Heart left ventricle (tissue), 16 donors: ENCODE results near the gene ASPDH. TPM values are rescaled to one million over a fixed set of nuclear protein-coding genes. Genes with fewer than 3 reads are reported as not detected.
A peak's percentile ranks its signal among the peaks of the same experiment; 100 is the strongest.

Experiments
- ATAC-seq, 4 donors: fragments of 200-7000 bp; cut with Tn5 transposase; one replicate each; pipeline ENCODE4 v1.9.1; 2020 to 2022; ENCODE audit warnings: moderate library complexity in 4 of 4, mild to moderate bottlenecking in 3 of 4, moderate number of reproducible peaks in 1 of 4
- DNase-seq, 5 donors: peaks; one replicate each; pipeline ENCODE4 v3.0.0-alpha.2; 2020
- H3K27ac ChIP-seq, 12 donors: fragments of 200-600 bp; sonication (generic) in 4 of 12; one replicate each; pipeline versions ENCODE4 v1.5.0 to v1.8.0; 2016 to 2022; ENCODE audit warnings: mild to moderate bottlenecking in 2 of 12
- H3K27me3 ChIP-seq, 9 donors: fragments of 200-600 bp; sonication (generic) in 2 of 9; one replicate each; pipeline versions ENCODE4 v1.5.1 to v1.8.0; 2016 to 2022; ENCODE audit warnings: mild to moderate bottlenecking in 3 of 9
- H3K36me3 ChIP-seq, 9 donors: fragments of 200-600 bp; sonication (generic) in 2 of 9; one replicate each; pipeline versions ENCODE4 v1.5.0 to v1.8.0; 2018 to 2022; ENCODE audit warnings: mild to moderate bottlenecking in 2 of 9
- H3K4me1 ChIP-seq, 12 donors: fragments of 200-600 bp; sonication (generic) in 4 of 12; one replicate each; pipeline versions ENCODE4 v1.5.0 to v1.8.0; 2016 to 2022; ENCODE audit warnings: mild to moderate bottlenecking in 3 of 12
- H3K4me3 ChIP-seq, 12 donors: fragments of 200-600 bp; sonication (generic) in 4 of 12; one replicate each; pipeline versions ENCODE4 v1.5.0 to v1.8.0; 2017 to 2022; ENCODE audit warnings: mild to moderate bottlenecking in 9 of 12, moderate library complexity in 4 of 12
- H3K9me3 ChIP-seq, 12 donors: fragments of 200-600 bp; sonication (generic) in 4 of 12; one replicate each; pipeline versions ENCODE4 v1.5.0 to v1.8.0; 2016 to 2022; ENCODE audit warnings: mild to moderate bottlenecking in 1 of 12
- POLR2A ChIP-seq, 2 donors: fragments of 450-650 bp; IDR thresholded peaks; one replicate each; pipeline ENCODE4 v1.6.1; 2017; ENCODE audit warnings: antibody characterized with exemption in 2 of 2, mild to moderate bottlenecking in 2 of 2, moderate library complexity in 2 of 2
- WGBS, 4 donors: extraction: QIAGEN DNeasy Blood & Tissue Kit in 2 of 4; methylation state at CpG; one replicate each; pipeline versions ENCODE4 v1.1.5 to v1.1.7; 2013 to 2018; 5-methylcytosine and 5-hydroxymethylcytosine counted together
- intact Hi-C, 10 donors: fragments of 100-400 bp; cut with DNase I; formaldehyde crosslinking; loops; one replicate each; pipeline versions ENCODE4 v1.11.1 to v1.14.2; 2022
- polyA plus RNA-seq, 2 donors: library from polyadenylated mRNA; stranded (reverse); fragments of 200-250 nt; gene quantifications; one replicate each; pipeline ENCODE4 v1.2.3, GENCODE V29; 2013
- total RNA-seq, 9 donors: library from RNA; depleted of rRNA in 2 of 9; stranded (reverse); fragments of >200 nt in 2 of 9; fragmentation: NEBNext Ultra II Directional in 3 of 9; extraction: Animal tissue kit (Norgen Biotek cat#: 25700) in 3 of 9; gene quantifications; one replicate each; pipeline versions ENCODE4 v1.1.0 to v1.2.4, GENCODE V29; 2016 to 2023
- TF ChIP-seq, protein P1 (sequence below), 12 donors: fragments of 200-600 bp; sonication (generic) in 4 of 12; IDR thresholded peaks; one replicate each; pipeline versions ENCODE4 v1.5.0 to v1.8.0; 2018 to 2022; ENCODE audit warnings: antibody characterized with exemption in 12 of 12, mild to moderate bottlenecking in 5 of 12
- donor health status: ischemic (EF 13 %, LVEDD 7.1; RV severe dilation, severe dysfunction).
- donor health status: healthy with polysubstance abuse.
- donor health status: DM: no; HTN: yes; CAD: no.
- donor health status: DM: no; HTN: no; CAD: no.
- donor health status: ischemic (EF 25% LVEDD 6.9; RV normal size, moderate dysfunction).
- donor health status: ischemic (EF 25% LVEDD 5.7; RV mildly dilated, moderate dysfunction).
- donor health status: healthy.
- donor health status: DM: yes; HTN: yes; CAD: no.
- donor health status: ischemic (EF 35%, LVEDD 5.7; RV mildly dilated, moderate dysfunction).
- donor health status: nonischemic (EF 11% LVEDD 7.7; RV severe dilation, severe dysfunction).
- donor health status: DM: yes; HTN: yes; CAD: no.
- donor health status: PGD.
- donor health status: ischemic (EF 29% LVEDD 5.4; RV normal size, mild dysfunction).
- donor health status: nonischemic (EF 23%, LVEDD 6.1; RV moderate dilation, normal function).

Gene ASPDH
- total and polyA plus RNA-seq, 11 donors = not detected

DNA sequence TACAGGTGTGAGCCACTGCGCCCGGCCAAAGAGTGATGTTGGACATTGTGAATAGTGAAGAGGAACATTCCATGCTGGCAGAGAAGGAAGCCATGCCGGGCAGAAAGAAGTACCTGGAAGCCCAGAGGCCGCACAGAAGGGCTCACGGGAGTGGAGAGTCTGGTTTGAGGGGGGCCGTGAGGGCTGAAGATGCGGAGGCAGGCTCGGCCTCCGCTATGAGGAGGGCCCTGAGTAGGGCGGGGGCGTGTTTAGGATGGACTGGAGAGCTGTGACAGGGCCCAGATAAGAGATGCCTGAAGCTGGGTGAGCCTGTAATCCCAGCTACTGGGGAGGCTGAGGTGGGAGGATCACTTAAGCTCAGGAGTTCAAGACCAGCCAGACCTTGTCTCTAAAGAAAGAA is 4.3 kb downstream of the ASPDH start:
- ATAC-seq = no peak
- Histone ChIP-seq H3K27me3 (no peaks in the 10 kb centered on the region), H3K4me3 (no peak overlapping the region), H3K36me3 (peaks cover 0 to 11% (median 0%) of the 10 kb centered on the region in 9 donors), H3K27ac (no peak overlapping the region), H3K4me1 (peaks cover 0 to 20% (median 8%) of the 10 kb centered on the region in 12 donors), H3K9me3 (no peaks in the 10 kb centered on the region)
- no peak for TF ChIP-seq POLR2A (IDR thresholded peaks at IDR 0.05)
- TF ChIP-seq, protein P1, sequence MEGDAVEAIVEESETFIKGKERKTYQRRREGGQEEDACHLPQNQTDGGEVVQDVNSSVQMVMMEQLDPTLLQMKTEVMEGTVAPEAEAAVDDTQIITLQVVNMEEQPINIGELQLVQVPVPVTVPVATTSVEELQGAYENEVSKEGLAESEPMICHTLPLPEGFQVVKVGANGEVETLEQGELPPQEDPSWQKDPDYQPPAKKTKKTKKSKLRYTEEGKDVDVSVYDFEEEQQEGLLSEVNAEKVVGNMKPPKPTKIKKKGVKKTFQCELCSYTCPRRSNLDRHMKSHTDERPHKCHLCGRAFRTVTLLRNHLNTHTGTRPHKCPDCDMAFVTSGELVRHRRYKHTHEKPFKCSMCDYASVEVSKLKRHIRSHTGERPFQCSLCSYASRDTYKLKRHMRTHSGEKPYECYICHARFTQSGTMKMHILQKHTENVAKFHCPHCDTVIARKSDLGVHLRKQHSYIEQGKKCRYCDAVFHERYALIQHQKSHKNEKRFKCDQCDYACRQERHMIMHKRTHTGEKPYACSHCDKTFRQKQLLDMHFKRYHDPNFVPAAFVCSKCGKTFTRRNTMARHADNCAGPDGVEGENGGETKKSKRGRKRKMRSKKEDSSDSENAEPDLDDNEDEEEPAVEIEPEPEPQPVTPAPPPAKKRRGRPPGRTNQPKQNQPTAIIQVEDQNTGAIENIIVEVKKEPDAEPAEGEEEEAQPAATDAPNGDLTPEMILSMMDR (IDR thresholded peaks at IDR 0.05) = no peak
- intact Hi-C loops = no loop called here
- DNase-seq = peak in 1 of 5 donors; percentile 52
- WGBS, 4 donors = 73 to 81% (median 77%) methylated on average over 11 of the region's 11 CpGs

DNA sequence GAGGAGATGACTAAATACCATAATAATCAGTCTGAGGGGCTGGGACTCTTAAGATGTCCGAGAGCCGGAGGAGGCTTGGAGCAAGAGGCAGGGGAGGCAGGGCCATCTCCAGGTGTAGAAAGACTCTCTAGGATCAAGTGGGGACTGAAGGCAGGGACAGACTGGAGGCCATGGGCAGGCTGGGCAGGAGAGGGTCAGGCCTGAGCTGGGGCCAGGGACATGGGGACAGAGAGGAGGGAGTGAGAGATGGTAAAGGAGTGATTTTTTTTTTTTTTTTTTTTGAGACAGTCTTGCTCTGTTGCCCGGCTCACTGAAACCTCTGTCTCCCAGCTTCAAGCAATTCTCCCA is 4.9 kb downstream of the ASPDH start:
- TF ChIP-seq POLR2A (IDR thresholded peaks at IDR 0.05) = no peak
- TF ChIP-seq, protein P1 (IDR thresholded peaks at IDR 0.05) = no peak
- Histone ChIP-seq H3K27ac (no peak overlapping the region), H3K9me3 (no peaks in the 10 kb centered on the region), H3K4me1 (peaks cover 0 to 20% (median 8%) of the 10 kb centered on the region in 12 donors), H3K27me3 (no peaks in the 10 kb centered on the region), H3K4me3 (no peak overlapping the region), H3K36me3 (peaks cover 0 to 11% (median 0%) of the 10 kb centered on the region in 9 donors)
- ATAC-seq = no peak
- 72 to 82% (median 78%) methylated on average over 3 of the region's 3 CpGs for WGBS, 4 donors
- DNase-seq = peak in 1 of 5 donors; percentile 14
- intact Hi-C loops = no loop called here

DNA sequence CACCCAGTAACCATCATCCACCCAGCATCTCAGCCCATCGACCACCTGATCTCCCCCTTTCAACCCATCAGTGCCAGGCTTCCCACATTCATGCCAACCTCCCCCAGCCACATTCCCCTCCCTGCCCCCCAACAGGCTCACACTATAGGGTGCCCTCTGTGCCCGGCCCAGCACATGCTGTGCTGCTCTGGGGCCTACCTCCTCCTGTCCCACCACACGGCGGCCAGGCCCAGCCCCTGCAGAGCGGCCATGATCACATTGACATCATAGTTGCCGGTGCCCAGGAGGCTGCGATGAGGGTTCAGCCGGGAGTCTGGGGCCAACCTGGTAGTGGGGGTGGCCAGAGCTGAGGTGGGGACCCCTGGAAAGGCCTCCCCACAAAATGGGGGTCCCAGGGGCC is 6.3 kb downstream of the ASPDH start:
- H3K9me3 ChIP-seq = no peaks in the 10 kb centered on the region
- intact Hi-C loops = no loop called here
- WGBS, 4 donors = 88 to 97% (median 96%) methylated on average over 7 to 8 of the region's 8 CpGs
- TF ChIP-seq, protein P1 (IDR thresholded peaks at IDR 0.05) = no peak
- no peak for TF ChIP-seq POLR2A (IDR thresholded peaks at IDR 0.05)
- peaks cover 0 to 21% (median 8%) of the 10 kb centered on the region in 12 donors for H3K4me1 ChIP-seq
- H3K4me3 ChIP-seq = no peak overlapping the region
- H3K27me3 ChIP-seq = no peaks in the 10 kb centered on the region
- no peak overlapping the region for H3K27ac ChIP-seq
- ATAC-seq = no peak
- H3K36me3 ChIP-seq = peaks cover 0 to 11% (median 0%) of the 10 kb centered on the region in 9 donors
- DNase-seq = peak in 1 of 5 donors; percentile 47

DNA sequence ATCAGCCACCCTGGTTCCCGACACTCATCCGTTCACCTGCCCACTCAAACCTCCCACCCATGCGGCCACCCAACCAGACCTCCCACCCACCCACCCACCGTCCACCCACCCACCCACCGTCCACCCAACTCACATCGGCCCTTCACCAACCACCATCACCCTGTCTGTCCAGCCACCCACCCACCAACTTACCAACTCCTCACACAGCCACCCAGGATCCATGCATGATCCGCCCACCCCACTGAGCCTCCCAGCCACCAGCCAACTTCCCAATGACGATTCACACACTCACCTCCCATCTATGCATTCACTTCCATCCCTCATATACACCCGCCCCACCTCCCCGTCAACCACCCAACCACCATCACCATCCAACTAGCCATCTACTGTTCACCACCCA is 7.0 kb downstream of the ASPDH start:
- 94 to 99% (median 97%) methylated on average over 9 to 10 of the region's 10 CpGs for WGBS, 4 donors
- H3K4me3 ChIP-seq = no peak overlapping the region
- no peaks in the 10 kb centered on the region for H3K27me3 ChIP-seq
- TF ChIP-seq, protein P1 (IDR thresholded peaks at IDR 0.05) = no peak
- TF ChIP-seq POLR2A (IDR thresholded peaks at IDR 0.05) = no peak
- DNase-seq (peak in 1 of 5 donors; percentile 26), ATAC-seq (no peak)
- peaks cover 0 to 25% (median 8%) of the 10 kb centered on the region in 12 donors for H3K4me1 ChIP-seq
- H3K9me3 ChIP-seq = no peaks in the 10 kb centered on the region
- H3K27ac ChIP-seq = no peak overlapping the region
- intact Hi-C loops = no loop called here
- H3K36me3 ChIP-seq = peaks cover 0 to 11% (median 0%) of the 10 kb centered on the region in 9 donors
